WERI-Rb-1 (cell line): ENCODE results near the gene CPLANE2.

Experiments
- DNase-seq: peaks from one replicate; pipeline ENCODE4 v3.0.0-alpha.2; 2020
- H3K27ac ChIP-seq: fragments of 250-450 bp; sonication (Bioruptor Pico); 2 replicates; pipeline ENCODE4 v1.5.1; 2020; ENCODE audit warnings: mild to moderate bottlenecking, moderate library complexity
- H3K27me3 ChIP-seq: fragments of 250-450 bp; sonication (Bioruptor Pico); 2 replicates; pipeline ENCODE4 v1.5.1; 2021; ENCODE audit warnings: mild to moderate bottlenecking, low read depth, moderate library complexity; ENCODE audit not compliant: insufficient read depth, severe bottlenecking
- H3K36me3 ChIP-seq: fragments of 250-450 bp; sonication (Bioruptor Pico); 2 replicates; pipeline ENCODE4 v1.5.1; 2020; ENCODE audit warnings: mild to moderate bottlenecking, moderate library complexity
- H3K4me3 ChIP-seq: 2 replicates; pipeline ENCODE4 v1.5.1; 2011; ENCODE audit warnings: low read depth, mild to moderate bottlenecking, control low read depth, low read length
- H3K9me3 ChIP-seq: fragments of 250-450 bp; sonication (Bioruptor Pico); 2 replicates; pipeline ENCODE4 v1.5.1; 2021; ENCODE audit warnings: mild to moderate bottlenecking, moderate library complexity; ENCODE audit not compliant: severe bottlenecking
- CTCF ChIP-seq: IDR thresholded peaks from 2 replicates; pipeline ENCODE4 v1.5.1; 2011; ENCODE audit warnings: low read depth, mild to moderate bottlenecking, control low read depth, inconsistent platforms, low read length

CPLANE2 gene

DNA sequence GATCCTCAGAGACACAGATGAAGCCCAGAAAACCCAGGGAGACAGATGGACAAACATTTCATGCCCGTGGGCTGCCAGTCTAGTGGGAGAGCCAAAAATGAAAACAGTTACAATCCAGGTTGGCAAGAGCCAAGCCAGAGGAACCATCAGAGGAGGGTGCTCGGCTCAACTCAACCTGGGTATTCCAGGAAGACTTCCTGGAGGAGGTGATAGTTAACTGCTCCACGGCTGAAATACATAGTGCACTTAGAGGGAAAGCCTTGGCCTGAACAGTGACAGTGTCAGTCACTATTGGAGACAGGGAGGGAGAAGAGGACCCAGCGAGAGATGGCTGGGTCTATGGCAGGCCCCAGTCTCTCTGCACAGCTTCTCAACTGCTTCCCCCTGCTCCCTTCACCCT is 26.4 kb downstream of the CPLANE2 start:
- no peak for DNase-seq
- Histone ChIP-seq H3K9me3 (no peaks in the 10 kb centered on the region), H3K27me3 (no peaks in the 10 kb centered on the region), H3K27ac (no peak overlapping the region), H3K36me3 (no peaks in the 10 kb centered on the region), H3K4me3 (no peak overlapping the region)
- TF ChIP-seq CTCF = no peak

DNA sequence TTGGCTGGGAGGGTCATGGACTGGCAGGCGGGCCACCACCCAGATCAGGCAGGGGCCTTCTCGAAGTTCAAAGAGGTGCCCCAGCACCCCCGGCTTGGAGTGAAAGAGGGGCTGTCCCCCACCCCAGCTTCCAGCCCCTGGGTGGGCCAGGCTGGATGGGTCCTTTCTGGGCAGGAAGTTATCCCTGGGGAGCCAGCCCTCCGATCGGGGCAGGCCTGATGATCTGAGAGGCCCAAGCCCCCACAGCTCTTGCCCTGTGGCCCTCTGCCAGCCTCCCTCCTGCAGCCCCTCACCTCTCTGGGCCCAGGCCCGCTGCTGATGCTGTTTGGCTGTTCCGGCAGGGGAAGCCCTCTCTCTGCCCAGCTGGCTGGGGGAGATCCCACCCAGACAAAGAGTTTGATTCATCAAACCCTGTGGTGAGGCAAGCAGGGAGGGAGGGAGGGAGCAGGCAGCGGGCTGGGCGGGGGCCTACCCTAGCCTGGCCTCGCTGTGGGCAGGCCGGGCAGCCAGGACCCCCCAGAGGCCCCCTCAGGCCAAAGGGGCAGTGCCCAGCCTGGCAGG is 27.1 kb downstream of the CPLANE2 start:
- H3K36me3 ChIP-seq = no peaks in the 10 kb centered on the region
- DNase-seq = no peak
- H3K27ac ChIP-seq = no peak overlapping the region
- no peaks in the 10 kb centered on the region for H3K9me3 ChIP-seq
- no peak for TF ChIP-seq CTCF
- no peaks in the 10 kb centered on the region for H3K27me3 ChIP-seq
- no peak overlapping the region for H3K4me3 ChIP-seq

DNA sequence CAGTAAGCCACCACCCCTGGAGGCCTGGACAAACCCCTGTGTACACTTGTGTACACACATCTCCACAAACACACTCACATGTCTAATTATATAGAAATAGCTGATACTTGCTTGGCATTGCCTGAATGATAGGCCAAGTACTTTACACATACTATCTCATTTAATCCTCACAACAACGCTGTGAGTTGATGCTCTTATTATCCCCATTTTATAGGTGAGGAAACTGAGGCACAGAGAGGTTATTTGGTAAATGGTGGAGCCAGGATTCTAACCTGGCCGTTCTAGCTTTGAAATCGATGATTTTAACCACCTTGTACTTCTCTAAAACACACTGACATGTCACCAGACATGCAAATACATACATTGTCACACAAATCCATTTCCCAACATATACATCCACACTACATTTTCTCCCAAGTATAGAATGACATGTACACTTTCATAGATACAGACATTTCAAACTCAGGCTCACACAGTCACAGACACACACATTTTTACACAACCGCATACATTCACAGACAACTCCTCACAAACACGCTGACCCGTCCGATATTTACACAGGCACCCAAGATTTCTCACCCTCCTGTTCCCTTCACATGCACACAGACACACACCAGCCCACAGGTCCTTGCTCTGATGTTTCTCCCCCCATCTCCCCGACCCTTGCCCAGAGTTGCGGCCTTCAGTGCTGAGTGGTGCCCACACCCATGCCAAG is 27.7 kb downstream of the CPLANE2 start:
- TF ChIP-seq CTCF = no peak
- Histone ChIP-seq H3K27ac (no peak overlapping the region), H3K27me3 (no peaks in the 10 kb centered on the region), H3K36me3 (no peaks in the 10 kb centered on the region), H3K4me3 (no peak overlapping the region), H3K9me3 (no peaks in the 10 kb centered on the region)
- DNase-seq = no peak

DNA sequence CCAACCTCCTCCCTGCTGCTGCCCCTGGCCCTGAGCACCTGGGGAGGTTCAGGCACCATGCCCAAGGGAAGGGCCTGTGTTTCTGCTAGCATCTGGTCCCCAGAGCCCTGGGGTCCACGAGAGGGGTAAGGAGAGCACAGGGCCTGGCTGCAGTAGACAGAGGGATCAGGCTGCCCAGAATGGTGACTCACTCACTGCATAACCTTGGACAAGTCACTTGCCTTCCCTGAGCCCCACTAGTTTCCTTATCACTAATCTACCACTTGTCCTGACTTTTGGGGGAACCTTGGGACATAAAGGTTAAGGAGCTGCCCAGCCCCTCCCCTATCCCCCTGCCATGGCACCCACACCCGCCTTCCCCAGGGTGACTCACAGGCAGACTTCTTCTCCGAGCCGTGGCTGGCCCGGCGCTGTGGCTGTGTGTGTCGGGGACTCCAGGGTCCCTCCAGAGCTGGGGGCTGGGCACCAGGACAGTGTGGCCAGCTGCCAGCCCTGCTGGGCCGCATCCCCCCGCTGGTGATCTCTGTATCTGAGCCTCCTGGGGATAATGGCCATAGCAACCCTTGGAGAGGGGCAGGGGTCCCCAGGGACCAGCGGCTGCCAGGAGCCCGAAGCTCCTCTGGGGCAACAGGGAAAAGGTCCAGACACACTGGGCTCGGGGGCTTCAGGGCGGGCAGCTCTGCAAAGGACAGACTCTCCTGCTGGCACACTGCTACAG is 28.6 kb downstream of the CPLANE2 start:
- no peak for DNase-seq
- Histone ChIP-seq H3K36me3 (no peaks in the 10 kb centered on the region), H3K9me3 (no peaks in the 10 kb centered on the region), H3K4me3 (no peak overlapping the region), H3K27ac (no peak overlapping the region), H3K27me3 (no peaks in the 10 kb centered on the region)
- no peak for TF ChIP-seq CTCF

GRCh38 chr1:16207318-16208269 is 29.4 kb downstream of the CPLANE2 start:
- Histone ChIP-seq H3K36me3 (no peaks in the 10 kb centered on the region), H3K27ac (no peak overlapping the region), H3K9me3 (no peaks in the 10 kb centered on the region), H3K27me3 (no peaks in the 10 kb centered on the region), H3K4me3 (no peak overlapping the region)
- no peak for DNase-seq
- no peak for TF ChIP-seq CTCF
